Right lobe of liver (tissue), 4 donors: ENCODE data around the gene KCNMA1.

Experiments
- POLR2A ChIP-seq: fragments of 450-650 bp; IDR thresholded peaks from one replicate; pipeline ENCODE4 v1.6.1; 2017; ENCODE audit warnings: antibody characterized with exemption, mild to moderate bottlenecking
- TF ChIP-seq, protein P1 (sequence below), 4 donors: fragments of 200-600 bp in 3 of 4; fragments of 450-650 bp in 1 of 4; IDR thresholded peaks; one replicate each; pipeline versions ENCODE4 v1.5.1 to v1.8.0; 2016 to 2022; ENCODE audit warnings: antibody characterized with exemption in 4 of 4, mild to moderate bottlenecking in 2 of 4
- donor health status: DM: no; HTN: no; CAD: no.
- donor health status: DM: no; HTN: no; CAD: no.
- donor health status: DM: no; HTN: yes; CAD: no.

DNA sequence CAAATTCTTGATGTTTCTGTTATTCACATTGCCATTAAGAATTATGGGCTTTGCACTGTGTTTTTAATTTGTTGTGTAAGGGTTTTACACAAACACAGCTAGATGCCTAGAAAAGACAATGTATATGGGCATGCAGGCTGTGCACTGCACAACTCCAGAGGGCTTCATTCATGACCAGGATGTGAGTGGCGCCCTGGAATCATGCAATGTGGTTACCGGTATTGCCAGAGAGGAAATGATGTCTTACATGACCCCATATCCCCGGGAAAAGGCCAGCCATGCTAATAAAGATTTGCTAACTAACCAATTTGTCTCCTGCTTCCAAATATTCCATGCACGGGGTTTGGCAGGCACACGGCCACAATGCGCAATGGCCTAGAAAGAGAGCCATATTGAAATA lies 16.9 kb downstream of the KCNMA1 start:
- TF ChIP-seq, protein P1, sequence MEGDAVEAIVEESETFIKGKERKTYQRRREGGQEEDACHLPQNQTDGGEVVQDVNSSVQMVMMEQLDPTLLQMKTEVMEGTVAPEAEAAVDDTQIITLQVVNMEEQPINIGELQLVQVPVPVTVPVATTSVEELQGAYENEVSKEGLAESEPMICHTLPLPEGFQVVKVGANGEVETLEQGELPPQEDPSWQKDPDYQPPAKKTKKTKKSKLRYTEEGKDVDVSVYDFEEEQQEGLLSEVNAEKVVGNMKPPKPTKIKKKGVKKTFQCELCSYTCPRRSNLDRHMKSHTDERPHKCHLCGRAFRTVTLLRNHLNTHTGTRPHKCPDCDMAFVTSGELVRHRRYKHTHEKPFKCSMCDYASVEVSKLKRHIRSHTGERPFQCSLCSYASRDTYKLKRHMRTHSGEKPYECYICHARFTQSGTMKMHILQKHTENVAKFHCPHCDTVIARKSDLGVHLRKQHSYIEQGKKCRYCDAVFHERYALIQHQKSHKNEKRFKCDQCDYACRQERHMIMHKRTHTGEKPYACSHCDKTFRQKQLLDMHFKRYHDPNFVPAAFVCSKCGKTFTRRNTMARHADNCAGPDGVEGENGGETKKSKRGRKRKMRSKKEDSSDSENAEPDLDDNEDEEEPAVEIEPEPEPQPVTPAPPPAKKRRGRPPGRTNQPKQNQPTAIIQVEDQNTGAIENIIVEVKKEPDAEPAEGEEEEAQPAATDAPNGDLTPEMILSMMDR (IDR thresholded peaks at IDR 0.05), result no peak
- no peak for TF ChIP-seq POLR2A
